Tibial nerve (tissue), 4 donors: ENCODE measurements around the gene GPR173. TPM values are rescaled to one million over a fixed set of nuclear protein-coding genes. Genes with fewer than 3 reads are reported as not detected.
A peak's percentile ranks its signal among the peaks of the same experiment; 100 is the strongest.

Source experiments
- DNase-seq, 2 donors: peaks; one replicate each; pipeline ENCODE4 v3.0.0-alpha.2; 2019; ENCODE audit warnings: low spot score in 2 of 2
- H3K27ac ChIP-seq, 4 donors: fragments of 200-600 bp; sonication (generic) in 3 of 4; one replicate each; pipeline ENCODE4 v1.5.1; 2017 to 2019; ENCODE audit warnings: mild to moderate bottlenecking in 1 of 4
- H3K27me3 ChIP-seq, 2 donors: fragments of 200-600 bp; sonication (generic) in 1 of 2; one replicate each; pipeline versions ENCODE4 v1.5.1 to v1.6.0; 2017 to 2019
- H3K36me3 ChIP-seq, 3 donors: fragments of 200-600 bp; sonication (generic); one replicate each; pipeline ENCODE4 v1.5.1; 2018 to 2019
- H3K4me1 ChIP-seq, 4 donors: fragments of 200-600 bp; sonication (generic) in 3 of 4; one replicate each; pipeline ENCODE4 v1.5.1; 2017 to 2019
- H3K4me3 ChIP-seq, 4 donors: fragments of 200-600 bp; sonication (generic) in 3 of 4; one replicate each; pipeline ENCODE4 v1.5.1; 2017 to 2019; ENCODE audit warnings: mild to moderate bottlenecking in 1 of 4, moderate library complexity in 1 of 4
- H3K9me3 ChIP-seq, 4 donors: fragments of 200-600 bp; sonication (generic) in 3 of 4; one replicate each; pipeline ENCODE4 v1.5.1; 2017 to 2019
- EP300 ChIP-seq, 2 donors: sonication (generic); formaldehyde crosslinking; IDR thresholded peaks; one replicate each; pipeline ENCODE4 v1.6.1; 2017; ENCODE audit warnings: antibody characterized with exemption in 2 of 2, mild to moderate bottlenecking in 1 of 2
- POLR2A ChIP-seq, 2 donors: fragments of 450-650 bp; IDR thresholded peaks; one replicate each; pipeline ENCODE4 v1.6.1; 2017; ENCODE audit warnings: antibody characterized with exemption in 2 of 2, mild to moderate bottlenecking in 2 of 2, moderate library complexity in 2 of 2
- WGBS, 2 donors: methylation state at CpG; one replicate each; pipeline ENCODE4 v1.1.5; 2018; 5-methylcytosine and 5-hydroxymethylcytosine counted together
- total RNA-seq, 4 donors: library from RNA; depleted of rRNA; stranded (reverse); fragments of >200 nt; gene quantifications; one replicate each; pipeline ENCODE4 v1.1.0, GENCODE V29; 2016
- TF ChIP-seq, protein P1 (sequence below), 5 experiments: fragments of 200-600 bp in 3 of 5; fragments of 450-650 bp in 2 of 5; sonication (generic) in 3 of 5; IDR thresholded peaks; one replicate each; pipeline ENCODE4 v1.5.1; 2016 to 2019; ENCODE audit warnings: antibody characterized with exemption in 5 of 5, mild to moderate bottlenecking in 3 of 5, moderate library complexity in 2 of 5

GPR173 gene
- total RNA-seq, 4 donors from 2014 or later, result 5.4 to 11.0 (median 8.0) TPM

DNA sequence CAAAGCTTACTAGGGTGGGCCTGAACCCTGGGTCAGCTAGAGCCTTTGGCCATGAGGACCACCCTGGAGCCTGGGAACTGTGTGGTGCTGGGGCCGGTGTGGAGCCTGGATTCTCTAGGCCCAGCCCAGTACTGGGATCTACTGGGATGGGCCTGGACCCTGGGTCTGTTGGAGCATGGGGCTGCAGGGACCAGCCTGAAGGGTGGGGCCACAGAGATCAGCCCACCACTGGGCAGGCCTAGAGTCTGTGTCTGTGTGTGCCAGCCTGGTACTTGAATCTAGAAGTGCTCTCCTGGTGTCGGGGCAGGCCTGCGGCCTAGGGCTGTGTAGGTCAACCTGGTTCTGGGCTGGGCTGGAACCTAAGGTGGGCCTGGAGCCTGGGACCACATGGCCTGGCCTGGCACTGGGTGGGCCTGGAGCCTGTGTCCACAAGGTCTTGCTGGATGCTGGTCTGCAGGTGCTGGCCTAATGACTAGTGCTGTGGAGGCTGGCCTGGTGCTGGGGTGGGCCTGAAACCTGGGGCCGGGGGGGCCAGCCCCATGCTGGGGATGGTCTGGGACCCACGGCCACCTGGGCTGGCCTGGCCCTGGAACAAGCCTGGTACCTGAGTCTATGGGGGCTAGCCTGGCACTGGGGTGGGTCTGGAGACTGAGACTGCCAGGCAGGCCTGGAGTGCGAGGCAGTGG is 66.4 kb downstream of the GPR173 start:
- DNase-seq, result no peak
- WGBS, 2 donors, result 95 to 100% methylated on average over 1 to 5 of the region's 6 CpGs
- Histone ChIP-seq H3K27ac (no peak overlapping the region), H3K9me3 (no peaks in the 10 kb centered on the region), H3K27me3 (no peaks in the 10 kb centered on the region), H3K4me3 (no peak overlapping the region), H3K36me3 (no peaks in the 10 kb centered on the region), H3K4me1 (no peaks in the 10 kb centered on the region)
- TF ChIP-seq, protein P1, sequence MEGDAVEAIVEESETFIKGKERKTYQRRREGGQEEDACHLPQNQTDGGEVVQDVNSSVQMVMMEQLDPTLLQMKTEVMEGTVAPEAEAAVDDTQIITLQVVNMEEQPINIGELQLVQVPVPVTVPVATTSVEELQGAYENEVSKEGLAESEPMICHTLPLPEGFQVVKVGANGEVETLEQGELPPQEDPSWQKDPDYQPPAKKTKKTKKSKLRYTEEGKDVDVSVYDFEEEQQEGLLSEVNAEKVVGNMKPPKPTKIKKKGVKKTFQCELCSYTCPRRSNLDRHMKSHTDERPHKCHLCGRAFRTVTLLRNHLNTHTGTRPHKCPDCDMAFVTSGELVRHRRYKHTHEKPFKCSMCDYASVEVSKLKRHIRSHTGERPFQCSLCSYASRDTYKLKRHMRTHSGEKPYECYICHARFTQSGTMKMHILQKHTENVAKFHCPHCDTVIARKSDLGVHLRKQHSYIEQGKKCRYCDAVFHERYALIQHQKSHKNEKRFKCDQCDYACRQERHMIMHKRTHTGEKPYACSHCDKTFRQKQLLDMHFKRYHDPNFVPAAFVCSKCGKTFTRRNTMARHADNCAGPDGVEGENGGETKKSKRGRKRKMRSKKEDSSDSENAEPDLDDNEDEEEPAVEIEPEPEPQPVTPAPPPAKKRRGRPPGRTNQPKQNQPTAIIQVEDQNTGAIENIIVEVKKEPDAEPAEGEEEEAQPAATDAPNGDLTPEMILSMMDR (IDR thresholded peaks at IDR 0.05), result no peak
- TF ChIP-seq POLR2A (IDR thresholded peaks at IDR 0.05), result no peak
- no peak for TF ChIP-seq EP300 (IDR thresholded peaks at IDR 0.05)

DNA sequence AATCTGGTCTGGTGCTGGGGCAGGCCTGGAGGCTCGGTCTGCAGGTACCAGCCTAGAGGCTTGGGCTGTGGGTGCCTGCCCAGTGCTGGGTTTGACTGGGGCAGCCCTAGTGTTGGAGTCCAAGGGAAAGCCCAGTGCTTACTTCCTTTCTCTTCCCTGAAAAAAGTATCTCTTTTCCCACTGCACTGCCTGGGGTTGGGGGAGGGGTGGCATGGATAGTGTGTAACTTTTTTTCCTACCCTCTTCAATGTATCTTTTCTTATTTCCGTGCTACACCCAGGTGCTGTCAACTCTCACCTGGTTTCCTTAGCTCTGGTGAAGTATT is 66.9 kb downstream of the GPR173 start:
- Histone ChIP-seq H3K27me3 (no peaks in the 10 kb centered on the region), H3K27ac (peak overlapping the region in 3 of 4 donors; percentile 7 to 50 (median 49)), H3K4me3 (no peak overlapping the region), H3K4me1 (no peaks in the 10 kb centered on the region), H3K36me3 (no peaks in the 10 kb centered on the region), H3K9me3 (no peaks in the 10 kb centered on the region)
- no peak for DNase-seq
- WGBS, 2 donors, result 79 to 89% methylated on average over 2 of the region's 2 CpGs
- TF ChIP-seq, protein P1 (IDR thresholded peaks at IDR 0.05), result no peak
- TF ChIP-seq EP300 (IDR thresholded peaks at IDR 0.05), result no peak
- no peak for TF ChIP-seq POLR2A (IDR thresholded peaks at IDR 0.05)

DNA sequence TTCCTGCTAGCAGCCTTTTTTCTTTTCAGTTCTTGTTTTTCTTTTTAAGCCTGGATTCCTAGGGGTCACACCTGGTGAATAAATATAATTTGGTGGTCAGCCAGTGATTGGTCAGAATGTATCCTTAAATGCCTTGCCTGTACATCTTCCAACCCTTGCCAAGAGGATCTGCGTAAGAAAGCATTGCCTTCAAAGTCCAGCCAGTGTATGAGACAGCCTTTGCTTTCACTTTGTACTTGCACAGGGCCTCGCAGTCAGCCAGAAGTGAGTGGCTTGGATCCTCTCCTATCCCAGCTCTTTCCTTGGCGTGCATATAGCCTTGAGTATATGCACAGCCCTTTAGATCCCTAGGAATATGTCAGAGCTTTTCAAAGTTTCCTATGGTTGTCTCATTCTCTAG is 67.5 kb downstream of the GPR173 start:
- WGBS, 2 donors, result 44 to 61% methylated on average over 3 of the region's 3 CpGs
- H3K4me3 ChIP-seq, result no peak overlapping the region
- TF ChIP-seq POLR2A (IDR thresholded peaks at IDR 0.05) (no peak), EP300 (IDR thresholded peaks at IDR 0.05) (no peak)
- TF ChIP-seq, protein P1 (IDR thresholded peaks at IDR 0.05), result no peak
- no peaks in the 10 kb centered on the region for H3K36me3 ChIP-seq
- no peaks in the 10 kb centered on the region for H3K4me1 ChIP-seq
- no peak for DNase-seq
- H3K27ac ChIP-seq, result peak overlapping the region in 3 of 4 donors; percentile 7 to 50 (median 49)
- no peaks in the 10 kb centered on the region for H3K9me3 ChIP-seq
- no peaks in the 10 kb centered on the region for H3K27me3 ChIP-seq

DNA sequence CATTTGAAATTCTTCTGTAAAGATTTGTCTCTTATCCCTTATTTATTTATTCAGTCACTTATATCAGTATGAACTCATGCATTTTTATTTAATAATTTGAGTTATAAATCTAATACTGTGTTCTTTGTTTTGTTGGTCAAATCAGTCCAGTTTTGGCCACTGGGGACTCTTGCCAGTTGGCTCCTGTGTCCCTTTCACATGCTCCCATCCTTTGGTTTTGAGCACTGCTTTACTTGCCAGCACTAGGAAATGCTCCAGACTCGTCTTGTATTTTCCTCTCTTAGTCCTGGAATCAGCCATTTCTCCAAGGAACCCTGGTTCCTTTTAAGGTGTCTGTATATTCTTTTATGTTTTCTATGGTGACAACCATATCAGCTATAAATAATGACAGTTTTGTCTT is 73.4 kb downstream of the GPR173 start:
- Histone ChIP-seq H3K4me1 (peaks cover 0 to 8% (median 0%) of the 10 kb centered on the region in 4 donors), H3K27ac (no peak overlapping the region), H3K4me3 (no peak overlapping the region), H3K36me3 (no peaks in the 10 kb centered on the region), H3K27me3 (peaks cover 0 to 8% of the 10 kb centered on the region in 2 donors), H3K9me3 (no peaks in the 10 kb centered on the region)
- DNase-seq, result no peak
- TF ChIP-seq EP300 (IDR thresholded peaks at IDR 0.05) (no peak), POLR2A (IDR thresholded peaks at IDR 0.05) (no peak)
- TF ChIP-seq, protein P1 (IDR thresholded peaks at IDR 0.05), result no peak
- 20% methylated on average over 1 of the region's 1 CpG for WGBS, 2 donors

DNA sequence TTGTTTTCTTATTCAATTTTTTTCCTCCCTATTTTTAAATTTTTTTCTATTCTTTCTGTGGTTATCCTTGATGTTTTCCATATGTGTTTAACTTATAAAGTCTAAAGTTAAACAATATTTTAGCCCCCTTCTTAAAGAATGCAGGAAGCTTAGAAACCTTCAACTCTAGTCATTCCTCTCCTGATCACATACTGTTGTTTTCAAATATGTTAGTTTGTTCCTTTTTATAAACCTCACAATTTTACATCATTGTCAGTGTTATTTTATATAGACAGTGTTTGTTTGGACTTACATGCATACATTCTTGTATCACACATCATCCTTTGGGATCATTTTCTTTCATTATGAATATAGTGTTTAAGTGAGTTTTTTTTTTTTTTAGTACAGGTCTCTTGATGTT is 76.9 kb downstream of the GPR173 start:
- DNase-seq, result no peak
- no peak for TF ChIP-seq EP300 (IDR thresholded peaks at IDR 0.05)
- no peak for TF ChIP-seq POLR2A (IDR thresholded peaks at IDR 0.05)
- TF ChIP-seq, protein P1 (IDR thresholded peaks at IDR 0.05), result no peak
- H3K27ac ChIP-seq, result no peak overlapping the region
- peaks cover 0 to 14% of the 10 kb centered on the region in 2 donors for H3K27me3 ChIP-seq
- H3K4me1 ChIP-seq, result peaks cover 0 to 8% (median 0%) of the 10 kb centered on the region in 4 donors
- no peaks in the 10 kb centered on the region for H3K36me3 ChIP-seq
- no peak overlapping the region for H3K4me3 ChIP-seq
- no peaks in the 10 kb centered on the region for H3K9me3 ChIP-seq
